ENCODE results near the gene GRAPL.
"Not testable (repeated sequence)": the region's sequence is repeated elsewhere in the genome, so short reads cannot be mapped to it uniquely, and the experiment has no call there.

DNA sequence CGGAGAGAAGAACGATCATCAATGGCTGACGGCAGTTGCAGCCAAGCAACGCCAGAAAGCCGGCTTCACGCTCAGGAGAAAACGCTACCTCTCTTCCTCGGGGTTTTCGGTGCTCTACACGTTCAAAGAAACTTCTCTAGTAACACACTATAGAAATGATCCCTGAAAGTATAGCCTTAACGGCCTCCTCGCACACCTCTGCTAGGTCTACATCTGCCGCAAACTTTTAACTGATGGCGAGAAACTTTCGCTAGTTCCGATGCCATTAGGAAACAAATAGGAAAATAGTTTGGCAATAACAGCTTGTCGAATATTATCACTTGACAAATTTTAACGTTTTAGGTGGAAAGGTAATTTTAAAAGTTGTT, 14.9 kb upstream of the GRAPL start:
- TF ChIP-seq, protein P1, sequence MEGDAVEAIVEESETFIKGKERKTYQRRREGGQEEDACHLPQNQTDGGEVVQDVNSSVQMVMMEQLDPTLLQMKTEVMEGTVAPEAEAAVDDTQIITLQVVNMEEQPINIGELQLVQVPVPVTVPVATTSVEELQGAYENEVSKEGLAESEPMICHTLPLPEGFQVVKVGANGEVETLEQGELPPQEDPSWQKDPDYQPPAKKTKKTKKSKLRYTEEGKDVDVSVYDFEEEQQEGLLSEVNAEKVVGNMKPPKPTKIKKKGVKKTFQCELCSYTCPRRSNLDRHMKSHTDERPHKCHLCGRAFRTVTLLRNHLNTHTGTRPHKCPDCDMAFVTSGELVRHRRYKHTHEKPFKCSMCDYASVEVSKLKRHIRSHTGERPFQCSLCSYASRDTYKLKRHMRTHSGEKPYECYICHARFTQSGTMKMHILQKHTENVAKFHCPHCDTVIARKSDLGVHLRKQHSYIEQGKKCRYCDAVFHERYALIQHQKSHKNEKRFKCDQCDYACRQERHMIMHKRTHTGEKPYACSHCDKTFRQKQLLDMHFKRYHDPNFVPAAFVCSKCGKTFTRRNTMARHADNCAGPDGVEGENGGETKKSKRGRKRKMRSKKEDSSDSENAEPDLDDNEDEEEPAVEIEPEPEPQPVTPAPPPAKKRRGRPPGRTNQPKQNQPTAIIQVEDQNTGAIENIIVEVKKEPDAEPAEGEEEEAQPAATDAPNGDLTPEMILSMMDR (IDR thresholded peaks at IDR 0.05): not testable (repeated sequence)
- TF ChIP-seq EZH2 (IDR thresholded peaks at IDR 0.05; ENCODE audit: borderline replicate concordance, insufficient read depth, low read depth, low read length, poor library complexity, severe bottlenecking): not testable (repeated sequence)
